ENCODE measurements around the gene DNAH14. TPM values are rescaled to one million over a fixed set of nuclear protein-coding genes. Genes with fewer than 3 reads are reported as not detected.

DNAH14 gene
- total RNA-seq, 1 donor from 2014 or later = 84.7 TPM

GRCh38 chr1:225447650-225448089, 518.2 kb downstream of the DNAH14 start:
- no peak for TF ChIP-seq CTCF (IDR thresholded peaks at IDR 0.05; ENCODE audit: unreplicated experiment)
- Mint-ChIP-seq H3K36me3 (no peaks in the 10 kb centered on the region), H3K4me1 (peaks cover 37% of the 10 kb centered on the region), H3K27me3 (ENCODE audit: low read depth) (no peaks in the 10 kb centered on the region), H3K27ac (peak overlapping the region; percentile 80), H3K9me3 (no peaks in the 10 kb centered on the region), H3K4me3 (peak overlapping the region; percentile 22)
- DNase-seq (ENCODE audit: low spot score in 2 of 2, unreplicated experiment in 2 of 2) = no peak

DNA sequence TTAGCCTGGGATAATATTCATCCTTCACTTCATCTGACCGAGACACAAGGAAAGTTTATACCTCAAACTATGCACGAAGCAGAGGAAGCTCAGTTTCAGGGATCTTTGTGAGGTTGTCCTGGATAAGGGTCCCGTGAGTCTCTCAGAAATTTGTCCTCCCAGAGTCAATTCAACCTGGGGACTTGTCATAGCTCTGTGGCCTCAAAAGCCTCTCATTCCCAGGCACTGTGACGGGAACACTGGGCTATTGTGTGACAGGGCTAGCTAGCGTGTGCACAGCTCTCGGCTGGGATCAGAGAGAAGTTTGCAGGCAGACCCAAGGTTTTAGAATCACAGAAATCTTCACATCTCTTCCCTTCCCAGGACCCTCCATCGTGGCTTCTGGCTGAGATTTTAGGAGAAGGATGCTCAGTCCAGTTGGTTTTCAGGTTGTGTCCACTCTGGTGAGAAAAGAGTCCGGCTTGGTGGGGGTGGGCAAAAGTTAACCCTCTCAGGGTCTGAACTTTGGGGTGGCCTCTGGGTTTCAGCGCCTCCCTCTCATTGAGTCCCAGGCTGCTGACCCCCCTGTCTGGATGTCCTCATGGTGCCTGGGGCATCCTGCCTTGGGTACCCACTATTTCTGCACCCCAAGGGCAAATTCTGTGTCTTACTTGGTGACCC, 518.8 kb downstream of the DNAH14 start:
- Mint-ChIP-seq H3K4me3 (peak overlapping the region; percentile 22), H3K27ac (peak overlapping the region; percentile 80), H3K9me3 (no peaks in the 10 kb centered on the region), H3K4me1 (peaks cover 31% of the 10 kb centered on the region), H3K36me3 (no peaks in the 10 kb centered on the region), H3K27me3 (ENCODE audit: low read depth) (no peaks in the 10 kb centered on the region)
- no peak for DNase-seq (ENCODE audit: low spot score in 2 of 2, unreplicated experiment in 2 of 2)
- no peak for TF ChIP-seq CTCF (IDR thresholded peaks at IDR 0.05; ENCODE audit: unreplicated experiment)

Measured in mesothelial cell of epicardium (in vitro differentiated cells).